Neural progenitor cell (in vitro differentiated cells): ENCODE data around the gene GTF2IRD1.

Experiments used
- EZH2phosphoT487 ChIP-seq: fragments of 200-600 bp; sonication (generic); IDR thresholded peaks from 2 replicates; pipeline ENCODE4 v1.6.1; 2017; ENCODE audit warnings: antibody characterized with exemption
- TF ChIP-seq, protein P1 (sequence below): fragments of 200-600 bp; sonication (generic); IDR thresholded peaks from 2 replicates; pipeline ENCODE4 v1.5.1; 2017; ENCODE audit warnings: antibody characterized with exemption, mild to moderate bottlenecking

GRCh38 chr7:74404741-74405140 is 49.0 kb upstream of the GTF2IRD1 start:
- TF ChIP-seq, protein P1, sequence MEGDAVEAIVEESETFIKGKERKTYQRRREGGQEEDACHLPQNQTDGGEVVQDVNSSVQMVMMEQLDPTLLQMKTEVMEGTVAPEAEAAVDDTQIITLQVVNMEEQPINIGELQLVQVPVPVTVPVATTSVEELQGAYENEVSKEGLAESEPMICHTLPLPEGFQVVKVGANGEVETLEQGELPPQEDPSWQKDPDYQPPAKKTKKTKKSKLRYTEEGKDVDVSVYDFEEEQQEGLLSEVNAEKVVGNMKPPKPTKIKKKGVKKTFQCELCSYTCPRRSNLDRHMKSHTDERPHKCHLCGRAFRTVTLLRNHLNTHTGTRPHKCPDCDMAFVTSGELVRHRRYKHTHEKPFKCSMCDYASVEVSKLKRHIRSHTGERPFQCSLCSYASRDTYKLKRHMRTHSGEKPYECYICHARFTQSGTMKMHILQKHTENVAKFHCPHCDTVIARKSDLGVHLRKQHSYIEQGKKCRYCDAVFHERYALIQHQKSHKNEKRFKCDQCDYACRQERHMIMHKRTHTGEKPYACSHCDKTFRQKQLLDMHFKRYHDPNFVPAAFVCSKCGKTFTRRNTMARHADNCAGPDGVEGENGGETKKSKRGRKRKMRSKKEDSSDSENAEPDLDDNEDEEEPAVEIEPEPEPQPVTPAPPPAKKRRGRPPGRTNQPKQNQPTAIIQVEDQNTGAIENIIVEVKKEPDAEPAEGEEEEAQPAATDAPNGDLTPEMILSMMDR: no peak
- no peak for TF ChIP-seq EZH2phosphoT487
